ENCODE results near the gene IGF1.

Gene IGF1

DNA sequence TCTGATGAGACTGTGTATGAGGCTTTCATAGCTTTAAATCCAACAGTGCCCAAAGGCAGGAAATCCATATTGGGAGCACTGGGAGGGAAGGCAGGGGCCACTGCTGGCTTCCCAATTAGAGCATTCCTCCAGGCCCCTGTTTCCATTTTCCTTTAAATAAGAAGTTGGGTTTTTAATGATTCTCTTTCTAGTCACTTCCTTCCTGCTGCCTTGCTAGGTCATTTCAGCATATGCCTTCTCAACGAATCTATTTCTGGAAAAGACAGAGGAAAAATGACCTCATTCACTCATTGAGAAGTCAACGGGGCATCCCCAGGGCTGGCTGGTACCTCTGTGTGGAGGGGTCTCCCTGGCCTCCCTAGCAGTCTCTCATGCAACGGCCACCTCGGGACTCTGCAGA is 43.5 kb downstream of the IGF1 start:
- no peak for DNase-seq (ENCODE audit: low read depth)
- no peak overlapping the region for H3K4me3 ChIP-seq (ENCODE audit: control insufficient read depth, low read depth, low read length)
- TF ChIP-seq, protein P1, sequence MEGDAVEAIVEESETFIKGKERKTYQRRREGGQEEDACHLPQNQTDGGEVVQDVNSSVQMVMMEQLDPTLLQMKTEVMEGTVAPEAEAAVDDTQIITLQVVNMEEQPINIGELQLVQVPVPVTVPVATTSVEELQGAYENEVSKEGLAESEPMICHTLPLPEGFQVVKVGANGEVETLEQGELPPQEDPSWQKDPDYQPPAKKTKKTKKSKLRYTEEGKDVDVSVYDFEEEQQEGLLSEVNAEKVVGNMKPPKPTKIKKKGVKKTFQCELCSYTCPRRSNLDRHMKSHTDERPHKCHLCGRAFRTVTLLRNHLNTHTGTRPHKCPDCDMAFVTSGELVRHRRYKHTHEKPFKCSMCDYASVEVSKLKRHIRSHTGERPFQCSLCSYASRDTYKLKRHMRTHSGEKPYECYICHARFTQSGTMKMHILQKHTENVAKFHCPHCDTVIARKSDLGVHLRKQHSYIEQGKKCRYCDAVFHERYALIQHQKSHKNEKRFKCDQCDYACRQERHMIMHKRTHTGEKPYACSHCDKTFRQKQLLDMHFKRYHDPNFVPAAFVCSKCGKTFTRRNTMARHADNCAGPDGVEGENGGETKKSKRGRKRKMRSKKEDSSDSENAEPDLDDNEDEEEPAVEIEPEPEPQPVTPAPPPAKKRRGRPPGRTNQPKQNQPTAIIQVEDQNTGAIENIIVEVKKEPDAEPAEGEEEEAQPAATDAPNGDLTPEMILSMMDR (IDR thresholded peaks at IDR 0.05; ENCODE audit: control insufficient read depth, insufficient read depth, low read depth, low read length, missing control alignments), result no peak

DNA sequence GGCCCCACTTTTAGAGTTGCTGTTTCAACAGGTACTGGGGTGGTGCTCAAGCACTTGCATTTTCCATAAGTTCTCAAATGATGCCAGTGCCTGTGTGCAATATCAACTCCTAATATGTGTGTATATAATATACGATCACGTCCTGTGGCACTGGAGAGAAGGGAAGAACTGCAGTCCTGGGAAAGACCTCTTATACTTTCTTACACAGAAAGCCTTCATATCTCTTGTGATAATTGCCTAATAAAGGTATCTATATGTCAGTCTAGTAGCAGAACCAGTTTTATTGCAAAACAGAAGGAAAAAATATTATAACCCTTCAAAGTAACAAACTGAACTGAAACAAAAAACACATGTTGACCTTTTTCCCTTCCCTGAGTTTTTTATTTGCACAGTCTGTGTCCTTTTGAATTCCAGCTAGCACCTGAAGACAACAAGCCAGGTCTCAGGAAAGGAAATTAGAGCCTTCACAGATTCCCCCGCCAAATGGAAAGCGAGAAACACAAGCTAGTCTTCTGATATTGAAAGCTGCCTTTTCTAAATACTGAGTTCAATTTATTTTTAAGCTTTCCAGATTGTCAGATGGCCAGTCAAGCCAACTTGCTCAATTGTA is 44.4 kb downstream of the IGF1 start:
- H3K4me3 ChIP-seq (ENCODE audit: control insufficient read depth, low read depth, low read length), result no peak overlapping the region
- TF ChIP-seq, protein P1 (IDR thresholded peaks at IDR 0.05; ENCODE audit: control insufficient read depth, insufficient read depth, low read depth, low read length, missing control alignments), result no peak
- no peak for DNase-seq (ENCODE audit: low read depth)

DNA sequence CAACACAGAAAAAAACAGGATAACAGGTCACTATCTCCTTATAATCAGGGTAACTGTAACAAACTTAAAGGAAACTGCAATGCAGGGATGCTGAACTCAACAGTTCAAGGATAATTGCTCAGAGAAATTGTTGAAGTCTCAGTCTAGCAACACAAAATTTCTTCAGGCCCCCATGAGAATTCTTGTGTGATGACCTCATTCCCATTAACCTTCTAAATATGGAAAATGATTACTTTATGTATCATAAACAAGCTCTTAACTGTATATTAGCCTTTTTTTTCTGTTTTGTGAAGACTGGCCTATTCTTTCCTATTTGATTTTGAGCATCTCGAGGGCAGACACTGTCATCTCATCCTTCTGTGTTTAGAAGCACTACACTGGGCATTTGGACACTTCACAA is 47.1 kb downstream of the IGF1 start:
- DNase-seq (ENCODE audit: low read depth), result no peak
- TF ChIP-seq, protein P1 (IDR thresholded peaks at IDR 0.05; ENCODE audit: control insufficient read depth, insufficient read depth, low read depth, low read length, missing control alignments), result no peak
- H3K4me3 ChIP-seq (ENCODE audit: control insufficient read depth, low read depth, low read length), result no peak overlapping the region

DNA sequence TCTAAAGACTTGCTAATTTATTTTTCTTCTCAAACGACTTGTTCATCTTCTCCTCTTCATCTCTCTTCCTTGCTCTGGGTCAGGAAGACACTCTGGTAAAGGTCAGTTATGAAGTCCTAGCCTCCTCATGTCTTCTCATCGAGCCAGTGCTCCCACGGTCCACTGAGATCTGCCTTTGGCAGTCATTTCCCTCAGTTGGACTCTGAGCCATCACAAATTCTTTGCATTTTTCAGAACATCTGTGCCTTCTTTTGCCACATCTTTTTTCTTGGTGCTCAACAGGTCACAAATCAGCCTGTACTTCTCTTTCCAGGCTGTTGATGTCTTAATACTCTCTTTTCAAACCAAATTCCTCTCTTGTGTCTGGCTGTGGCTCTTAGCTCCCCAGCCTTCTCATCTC is 49.7 kb downstream of the IGF1 start:
- H3K4me3 ChIP-seq (ENCODE audit: control insufficient read depth, low read depth, low read length), result no peak overlapping the region
- DNase-seq (ENCODE audit: low read depth), result no peak
- TF ChIP-seq, protein P1 (IDR thresholded peaks at IDR 0.05; ENCODE audit: control insufficient read depth, insufficient read depth, low read depth, low read length, missing control alignments), result no peak

DNA sequence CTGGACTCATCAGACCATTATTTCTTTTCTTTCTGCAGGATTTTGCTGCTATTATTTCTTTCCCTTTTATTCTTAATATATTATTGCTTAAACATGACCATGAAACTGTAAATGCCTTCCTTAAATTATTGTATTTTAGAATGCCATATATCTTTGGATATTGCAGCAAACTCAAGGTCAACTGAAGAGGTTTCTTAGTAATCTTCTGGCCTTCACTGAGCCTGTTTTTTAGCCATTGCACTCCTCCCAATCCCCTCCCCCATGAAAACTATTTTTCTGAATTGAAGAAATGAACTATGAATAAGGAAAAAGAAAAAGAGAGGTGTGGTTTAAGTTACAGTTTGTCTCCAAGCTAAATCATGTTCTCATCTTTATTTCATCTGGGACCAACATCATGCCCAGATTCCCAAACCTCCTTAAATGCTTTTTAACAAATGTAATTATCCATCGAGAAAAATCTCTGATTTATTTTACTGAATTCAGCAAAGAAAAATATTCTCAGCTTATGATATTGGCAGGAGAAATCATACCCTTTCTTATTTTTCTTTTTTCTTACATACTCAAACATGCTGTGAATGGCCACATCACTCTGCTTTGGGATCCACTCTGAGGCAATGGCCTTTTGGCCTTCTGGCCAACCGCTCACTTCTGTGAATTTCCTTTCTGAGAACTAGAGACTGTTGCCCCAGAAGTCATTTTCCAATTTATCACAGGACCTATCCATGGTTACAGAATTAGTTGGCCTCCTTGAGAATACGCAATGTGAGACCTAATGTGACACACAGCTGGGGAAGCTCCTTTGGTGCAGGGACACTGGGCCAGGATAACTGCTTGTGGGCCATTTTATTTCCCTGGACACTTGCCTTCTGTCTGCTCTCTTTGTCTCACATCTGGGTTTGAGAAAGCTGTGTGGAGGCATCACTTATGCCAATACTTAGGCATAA is 50.9 kb downstream of the IGF1 start:
- TF ChIP-seq, protein P1 (IDR thresholded peaks at IDR 0.05; ENCODE audit: control insufficient read depth, insufficient read depth, low read depth, low read length, missing control alignments), result no peak
- DNase-seq (ENCODE audit: low read depth), result no peak
- H3K4me3 ChIP-seq (ENCODE audit: control insufficient read depth, low read depth, low read length), result no peak overlapping the region

DNA sequence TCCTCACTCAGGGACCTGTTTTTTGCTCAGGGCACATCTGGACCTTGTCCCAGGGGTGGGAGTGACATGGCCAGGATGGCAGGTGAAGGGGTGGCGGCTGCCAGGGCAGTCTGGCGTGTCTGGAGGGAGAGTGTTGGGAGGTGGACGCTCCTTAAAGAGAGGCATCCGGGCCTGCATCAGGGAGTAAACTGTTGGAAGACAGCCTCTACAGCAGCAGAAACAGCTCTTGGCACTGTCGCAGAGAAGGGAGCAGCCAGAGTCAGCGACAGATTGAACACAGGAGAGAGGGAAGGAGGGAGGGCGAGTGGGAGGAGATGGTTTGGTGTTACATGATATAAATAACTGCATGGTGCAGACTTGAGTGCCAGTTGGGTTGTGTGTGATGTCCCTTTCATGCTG is 52.8 kb downstream of the IGF1 start:
- no peak for DNase-seq (ENCODE audit: low read depth)
- H3K4me3 ChIP-seq (ENCODE audit: control insufficient read depth, low read depth, low read length), result no peak overlapping the region
- TF ChIP-seq, protein P1 (IDR thresholded peaks at IDR 0.05; ENCODE audit: control insufficient read depth, insufficient read depth, low read depth, low read length, missing control alignments), result no peak
